Panc1 (cell line): ENCODE measurements around the gene GRK7.

Source experiments
- POLR2AphosphoS5 ChIP-seq: IDR thresholded peaks from 2 replicates; pipeline ENCODE4 v1.6.1; 2012; ENCODE audit warnings: mild to moderate bottlenecking, low read depth, low read length, moderate library complexity
- SIN3A ChIP-seq: IDR thresholded peaks from 2 replicates; pipeline ENCODE4 v1.6.1; 2012; ENCODE audit warnings: low read depth, mild to moderate bottlenecking, low read length, moderate library complexity, borderline replicate concordance; ENCODE audit not compliant: insufficient read depth
- TF ChIP-seq, protein P1 (sequence below): fragments of 450-650 bp; IDR thresholded peaks from 2 replicates; pipeline ENCODE4 v1.5.1; 2017; ENCODE audit warnings: mild to moderate bottlenecking

DNA sequence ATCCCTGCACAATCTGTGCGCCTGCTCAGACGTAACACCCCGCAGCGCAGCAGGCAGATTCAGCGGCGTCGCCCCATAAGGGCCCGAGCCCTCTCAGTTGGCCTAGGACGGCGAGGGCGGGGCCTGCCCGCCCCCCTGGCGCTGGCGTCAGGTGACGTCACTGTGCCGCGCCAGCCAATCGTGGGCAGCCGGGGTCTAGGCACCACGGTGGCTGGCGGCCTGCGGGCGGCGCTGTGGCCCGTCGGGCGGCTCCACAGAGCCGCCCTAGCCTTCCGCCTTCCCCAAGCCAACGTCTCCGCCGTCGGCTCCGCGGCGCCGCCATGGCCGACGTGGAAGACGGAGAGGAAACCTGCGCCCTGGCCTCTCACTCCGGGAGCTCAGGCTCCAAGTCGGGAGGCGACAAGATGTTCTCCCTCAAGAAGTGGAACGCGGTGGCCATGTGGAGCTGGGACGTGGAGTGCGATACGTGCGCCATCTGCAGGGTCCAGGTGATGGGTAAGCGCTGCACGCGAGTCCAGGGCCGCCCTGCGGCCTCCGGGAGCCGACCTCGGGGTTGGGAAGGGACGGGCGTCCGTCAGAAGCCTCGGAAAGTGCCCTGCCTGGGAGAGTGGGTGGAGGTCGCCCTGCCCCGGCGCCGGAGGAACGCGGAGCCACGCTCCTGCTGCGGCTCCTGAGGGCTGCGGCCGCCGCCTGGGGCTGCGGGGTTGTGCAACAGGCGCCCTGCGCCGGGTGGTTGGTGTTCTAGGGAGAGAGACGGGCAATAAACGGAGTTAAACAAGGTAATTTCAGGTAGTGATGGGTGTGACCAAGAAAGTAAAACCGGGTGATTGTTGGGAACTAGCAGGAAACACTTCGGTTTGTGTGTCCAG lies 25.0 kb upstream of the GRK7 start, which contains the start of gene RNF7:
- TF ChIP-seq, protein P1, sequence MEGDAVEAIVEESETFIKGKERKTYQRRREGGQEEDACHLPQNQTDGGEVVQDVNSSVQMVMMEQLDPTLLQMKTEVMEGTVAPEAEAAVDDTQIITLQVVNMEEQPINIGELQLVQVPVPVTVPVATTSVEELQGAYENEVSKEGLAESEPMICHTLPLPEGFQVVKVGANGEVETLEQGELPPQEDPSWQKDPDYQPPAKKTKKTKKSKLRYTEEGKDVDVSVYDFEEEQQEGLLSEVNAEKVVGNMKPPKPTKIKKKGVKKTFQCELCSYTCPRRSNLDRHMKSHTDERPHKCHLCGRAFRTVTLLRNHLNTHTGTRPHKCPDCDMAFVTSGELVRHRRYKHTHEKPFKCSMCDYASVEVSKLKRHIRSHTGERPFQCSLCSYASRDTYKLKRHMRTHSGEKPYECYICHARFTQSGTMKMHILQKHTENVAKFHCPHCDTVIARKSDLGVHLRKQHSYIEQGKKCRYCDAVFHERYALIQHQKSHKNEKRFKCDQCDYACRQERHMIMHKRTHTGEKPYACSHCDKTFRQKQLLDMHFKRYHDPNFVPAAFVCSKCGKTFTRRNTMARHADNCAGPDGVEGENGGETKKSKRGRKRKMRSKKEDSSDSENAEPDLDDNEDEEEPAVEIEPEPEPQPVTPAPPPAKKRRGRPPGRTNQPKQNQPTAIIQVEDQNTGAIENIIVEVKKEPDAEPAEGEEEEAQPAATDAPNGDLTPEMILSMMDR: peak; percentile 100
- 0 out of 2 replicates have a peak, but pooled peaks have one; percentile 73 for TF ChIP-seq SIN3A
- peak; percentile 87 for TF ChIP-seq POLR2AphosphoS5
